VCaP (cell line): ENCODE measurements around the gene HMG20A.
"Not testable (repeated sequence)": the region's sequence is repeated elsewhere in the genome, so short reads cannot be mapped to it uniquely, and the experiment has no call there.

Experiments
- H3K27ac ChIP-seq: fragments of 450-650 bp; 2 replicates; pipeline ENCODE4 v1.5.1; 2017
- TF ChIP-seq, protein P1 (sequence below): fragments of 450-650 bp; conservative IDR thresholded peaks from 2 replicates; pipeline ENCODE4 v1.5.1; 2017; ENCODE audit warnings: mild to moderate bottlenecking, moderate library complexity

The HMG20A gene

DNA sequence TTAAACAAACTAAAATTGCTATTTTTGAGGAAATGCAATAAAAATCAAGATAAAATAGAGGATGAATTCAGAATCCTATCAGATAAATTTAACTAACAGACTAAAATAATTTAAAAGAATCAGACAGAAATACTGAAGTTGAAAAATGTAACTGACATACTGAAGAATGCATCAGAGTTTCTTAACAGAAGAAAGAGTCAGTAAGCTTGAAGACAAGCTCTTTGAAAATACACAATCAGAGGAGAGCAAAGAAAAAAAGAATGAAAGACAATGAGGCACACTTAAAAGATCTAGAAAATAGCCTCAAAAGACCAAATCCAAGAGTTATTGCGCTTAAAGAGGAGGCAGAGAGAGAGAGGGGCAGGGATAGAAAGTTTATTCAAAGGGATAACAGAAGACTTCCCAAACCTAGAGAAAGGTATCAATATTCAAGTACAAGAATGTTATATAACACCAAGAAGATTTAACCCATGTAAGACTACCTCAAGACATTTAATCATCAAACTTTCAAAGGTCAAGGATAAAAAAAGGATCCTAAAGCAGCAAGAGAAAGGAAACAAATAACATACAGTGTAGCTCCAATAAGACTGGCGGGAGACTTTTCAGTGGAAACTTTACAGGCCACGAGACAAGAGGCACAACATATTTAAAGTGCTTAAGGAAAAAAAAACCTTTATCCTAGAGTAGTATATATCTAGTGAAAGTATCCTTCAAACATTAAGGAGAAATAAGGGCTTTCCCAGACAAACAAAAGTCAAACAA lies 25.5 kb upstream of the HMG20A start:
- H3K27ac ChIP-seq = no peak overlapping the region
- TF ChIP-seq, protein P1, sequence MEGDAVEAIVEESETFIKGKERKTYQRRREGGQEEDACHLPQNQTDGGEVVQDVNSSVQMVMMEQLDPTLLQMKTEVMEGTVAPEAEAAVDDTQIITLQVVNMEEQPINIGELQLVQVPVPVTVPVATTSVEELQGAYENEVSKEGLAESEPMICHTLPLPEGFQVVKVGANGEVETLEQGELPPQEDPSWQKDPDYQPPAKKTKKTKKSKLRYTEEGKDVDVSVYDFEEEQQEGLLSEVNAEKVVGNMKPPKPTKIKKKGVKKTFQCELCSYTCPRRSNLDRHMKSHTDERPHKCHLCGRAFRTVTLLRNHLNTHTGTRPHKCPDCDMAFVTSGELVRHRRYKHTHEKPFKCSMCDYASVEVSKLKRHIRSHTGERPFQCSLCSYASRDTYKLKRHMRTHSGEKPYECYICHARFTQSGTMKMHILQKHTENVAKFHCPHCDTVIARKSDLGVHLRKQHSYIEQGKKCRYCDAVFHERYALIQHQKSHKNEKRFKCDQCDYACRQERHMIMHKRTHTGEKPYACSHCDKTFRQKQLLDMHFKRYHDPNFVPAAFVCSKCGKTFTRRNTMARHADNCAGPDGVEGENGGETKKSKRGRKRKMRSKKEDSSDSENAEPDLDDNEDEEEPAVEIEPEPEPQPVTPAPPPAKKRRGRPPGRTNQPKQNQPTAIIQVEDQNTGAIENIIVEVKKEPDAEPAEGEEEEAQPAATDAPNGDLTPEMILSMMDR = no peak

- TF ChIP-seq, protein P1 = no peak
- H3K27ac ChIP-seq = no peak overlapping the region
Observed at GRCh38 chr15:77396692-77397091, 24.0 kb upstream of the HMG20A start.

DNA sequence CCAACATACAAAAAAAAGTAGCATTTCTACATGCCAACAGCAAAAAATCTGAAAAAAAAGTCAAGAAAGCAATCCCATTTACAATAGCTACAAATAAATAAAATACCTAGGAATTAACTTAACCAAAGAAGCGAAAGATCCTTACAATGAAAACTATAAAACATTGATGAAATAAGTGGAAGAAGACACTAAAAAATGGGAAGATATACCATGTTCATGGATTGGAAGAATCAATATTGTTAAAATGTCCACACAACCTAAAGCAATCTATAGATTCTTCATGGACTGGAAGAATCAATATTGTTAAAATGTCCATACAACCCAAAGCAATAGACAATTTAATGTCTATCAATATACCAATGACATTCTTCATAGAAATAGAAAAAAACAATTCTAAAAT lies 21.8 kb upstream of the HMG20A start:
- H3K27ac ChIP-seq = no peak overlapping the region
- TF ChIP-seq, protein P1 = no peak

GRCh38 chr15:77400258-77400657 lies 20.4 kb upstream of the HMG20A start:
- TF ChIP-seq, protein P1 = no peak
- no peak overlapping the region for H3K27ac ChIP-seq

GRCh38 chr15:77402740-77403379 lies 17.8 kb upstream of the HMG20A start:
- no peak overlapping the region for H3K27ac ChIP-seq

DNA sequence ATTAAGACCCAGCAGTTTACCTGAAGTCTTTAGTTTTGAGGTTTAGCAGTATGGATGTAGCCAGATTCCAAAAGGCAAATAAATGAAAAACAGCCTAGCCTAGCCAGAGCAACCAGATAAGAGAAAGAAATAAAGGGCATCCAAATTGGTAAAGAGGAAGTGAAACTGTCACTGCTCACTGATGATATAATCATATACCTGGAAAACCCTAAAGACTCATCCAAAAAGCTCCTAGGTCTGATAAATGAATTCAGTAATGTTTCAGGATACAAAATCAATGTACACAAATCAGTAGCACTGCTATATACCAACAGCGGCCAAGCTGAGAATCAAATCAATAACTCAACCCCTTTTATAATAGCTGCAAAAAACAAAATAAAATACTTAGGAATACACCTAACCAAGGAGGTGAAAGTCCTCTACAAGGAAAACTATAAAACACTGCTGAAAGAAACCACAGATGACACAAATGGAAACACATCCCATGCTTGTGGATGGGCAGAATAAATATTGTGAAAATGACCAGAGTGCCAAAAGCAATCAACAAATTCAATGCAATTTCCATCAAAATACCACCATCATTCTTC lies 14.4 kb upstream of the HMG20A start:
- H3K27ac ChIP-seq = not testable (repeated sequence)

More at GRCh38 chr15:77402740-77403379, 17.8 kb upstream of the HMG20A start:
- TF ChIP-seq, protein P1 = no peak

- TF ChIP-seq, protein P1 = no peak
- H3K27ac ChIP-seq = no peak overlapping the region
Observed at GRCh38 chr15:77406846-77407245, 13.8 kb upstream of the HMG20A start.
